DLD1 (cell line): ENCODE data around the gene DRAXIN.

Experiments
- in situ Hi-C: cut with HindIII; loops from 2 replicates; pipeline ENCODE4 v1.10.0; 2017; ENCODE audit warnings: low sequenced_read_pairs

The DRAXIN gene

DNA sequence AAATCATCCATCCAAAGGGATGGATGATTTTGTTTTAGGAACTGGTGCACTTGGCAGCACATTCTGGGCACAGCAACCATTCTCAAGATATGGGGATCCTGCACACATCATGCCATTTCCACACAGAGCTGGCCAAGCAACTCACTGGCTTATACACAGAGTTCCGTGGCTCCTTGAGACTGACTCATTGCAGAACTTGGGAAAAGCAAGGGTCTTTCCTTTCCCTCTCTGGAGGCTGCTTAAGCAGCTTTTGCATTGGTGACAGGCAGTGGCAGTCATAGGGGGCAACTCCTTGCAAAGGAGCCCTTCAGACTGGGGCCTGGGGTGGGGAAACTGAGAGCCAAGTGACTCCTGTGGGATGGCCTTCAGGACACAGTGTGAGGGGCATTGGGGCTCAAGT lies 8.7 kb upstream of the DRAXIN start:
- in situ Hi-C loops = no loop called here

DNA sequence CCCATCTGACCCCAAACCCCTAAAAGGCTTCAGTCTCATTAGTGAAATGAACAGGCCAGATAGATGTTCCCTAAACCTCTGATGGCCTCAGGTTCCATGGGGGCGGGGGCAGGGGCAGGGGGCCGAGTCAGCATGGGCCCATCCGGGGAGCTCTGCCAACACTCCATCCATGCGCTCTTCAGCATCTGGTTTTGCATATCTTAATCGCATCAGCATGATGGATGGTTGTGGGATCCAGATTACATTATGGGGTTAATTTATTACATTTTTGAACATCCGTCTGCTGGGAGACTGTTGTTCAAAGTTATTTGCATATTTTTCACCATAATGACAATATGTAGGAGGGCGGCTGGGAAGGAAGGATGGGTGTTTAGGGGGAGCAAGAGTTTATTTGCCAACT lies 7.4 kb upstream of the DRAXIN start:
- in situ Hi-C loops = no loop called here

DNA sequence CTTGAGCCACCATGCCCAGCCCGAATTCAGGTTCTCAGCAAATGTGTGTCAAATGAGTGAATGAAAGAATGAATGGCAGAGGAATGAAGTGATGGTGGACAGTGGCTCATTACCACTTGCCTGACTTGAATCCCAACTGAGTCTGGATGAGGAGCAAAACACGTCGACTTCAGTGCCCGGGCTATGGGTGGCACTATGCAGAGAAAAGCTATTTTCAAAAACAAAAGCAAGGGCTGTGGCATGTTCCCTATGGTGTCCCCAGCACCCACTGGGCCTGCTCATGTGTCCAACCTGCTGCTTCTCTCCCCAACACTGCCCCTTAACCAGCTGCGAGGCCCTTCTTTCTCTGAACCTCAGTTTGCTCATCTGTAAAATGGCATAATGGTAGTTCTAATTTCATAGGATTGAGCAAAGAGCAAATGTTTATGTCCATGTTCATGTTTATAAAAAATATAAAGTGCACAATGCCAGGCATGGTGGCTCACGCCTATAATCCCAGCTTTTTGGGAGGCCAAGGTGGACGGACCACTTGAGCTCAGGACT lies 6.2 kb upstream of the DRAXIN start:
- in situ Hi-C loops = no loop called here

DNA sequence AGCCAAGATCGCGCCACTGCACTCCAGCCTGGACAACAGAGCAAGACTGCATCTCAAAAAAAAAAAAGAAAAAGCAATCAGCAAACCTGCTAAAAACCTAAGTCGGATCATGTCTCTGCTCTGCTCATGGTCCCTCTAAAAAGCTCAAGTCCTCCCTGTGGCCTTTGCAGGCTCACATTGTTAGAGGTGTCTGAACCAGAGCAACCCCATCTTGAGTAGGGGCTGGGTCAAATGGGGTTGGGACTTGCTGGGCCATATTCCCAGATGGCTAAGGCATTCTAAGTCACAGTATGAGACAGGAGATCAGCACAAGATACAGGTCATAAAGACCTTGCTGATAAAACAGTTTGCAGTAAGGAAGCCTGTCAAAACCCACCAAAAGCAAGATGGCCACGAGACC lies 3.0 kb upstream of the DRAXIN start:
- in situ Hi-C loops = no loop called here

DNA sequence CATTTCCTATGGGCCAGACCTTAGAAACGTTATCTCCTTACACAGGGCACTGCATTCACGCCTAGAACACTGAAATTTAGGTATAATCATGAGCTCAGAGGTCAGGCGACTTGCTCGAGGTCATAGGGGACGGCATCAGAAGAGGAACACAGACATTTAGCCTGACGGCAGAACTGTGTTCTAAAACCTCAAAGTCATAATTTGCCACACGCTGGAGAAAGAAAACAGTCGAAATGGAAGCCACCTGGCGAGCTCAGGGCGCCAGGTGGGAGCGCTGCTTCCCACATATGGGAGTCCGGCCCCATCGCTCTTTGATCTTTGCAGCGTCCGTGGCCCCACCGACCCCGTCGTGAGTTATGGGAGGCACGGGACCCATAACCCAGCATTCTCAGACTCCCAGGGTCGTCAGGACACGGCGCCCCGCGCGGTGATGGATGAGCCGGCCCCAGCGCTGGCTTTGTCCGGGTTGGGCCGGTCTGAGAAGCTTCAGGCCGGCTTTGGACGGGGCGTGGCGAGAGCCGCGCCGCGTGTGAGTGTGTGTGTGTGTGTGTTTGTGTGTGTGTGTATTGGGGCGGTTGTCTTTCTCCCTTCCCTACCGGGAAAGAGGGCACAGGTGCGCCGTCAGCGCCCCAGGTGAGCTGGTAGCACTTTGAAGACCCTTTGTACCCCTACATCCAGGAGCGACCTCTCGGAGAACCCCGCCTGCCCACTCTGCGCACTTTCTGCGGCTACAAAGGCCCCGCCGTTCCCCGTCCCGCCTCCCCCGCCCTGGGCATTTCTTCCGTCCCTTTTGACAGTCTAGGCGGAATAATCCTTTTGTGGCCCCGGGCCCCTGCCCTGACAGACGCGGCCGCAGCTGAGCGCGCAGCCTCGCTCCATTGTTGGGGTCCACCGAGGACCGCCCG lies 861 bp upstream of the DRAXIN start:
- in situ Hi-C loops = no loop called here

DNA sequence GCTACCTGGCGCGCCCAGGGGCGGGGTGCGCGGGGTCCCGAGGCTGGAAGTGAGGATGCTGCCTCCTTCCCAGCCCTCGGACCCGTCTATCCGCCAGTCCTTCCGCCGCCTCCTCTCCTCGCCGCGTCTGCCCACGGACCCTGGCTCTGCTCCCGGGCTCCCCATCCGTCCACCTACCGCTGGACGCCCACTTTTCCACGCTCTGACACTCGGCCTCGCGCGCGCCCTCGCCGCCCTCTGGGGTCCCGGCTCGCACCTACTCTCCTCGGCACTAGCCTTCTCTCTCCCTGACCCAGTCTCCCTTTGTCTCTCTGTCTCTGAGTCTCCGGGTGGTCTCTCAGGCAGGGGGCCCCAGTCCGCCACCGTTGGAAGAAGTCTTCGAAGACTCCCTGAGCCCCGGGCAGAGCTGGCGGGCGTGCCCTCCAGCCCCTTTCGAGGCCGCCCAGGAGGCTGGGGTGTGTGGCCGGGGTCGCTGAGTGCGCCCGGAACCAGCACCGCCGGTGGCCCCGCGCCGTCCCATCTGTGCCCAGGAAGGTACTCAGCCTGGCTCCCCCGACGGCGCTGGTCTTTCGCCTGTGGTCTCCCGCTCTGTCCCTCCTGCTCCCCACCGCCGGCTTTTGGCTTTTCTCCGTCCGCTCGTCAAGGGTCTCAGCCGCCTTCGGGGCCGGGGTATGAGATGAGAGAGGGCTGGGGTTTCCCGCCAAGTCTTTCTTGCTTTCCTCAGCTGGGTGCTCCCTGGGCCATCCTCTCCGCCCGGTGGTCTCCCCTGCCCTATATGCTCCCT lies 610 bp downstream of the DRAXIN start:
- in situ Hi-C loops = no loop called here

DNA sequence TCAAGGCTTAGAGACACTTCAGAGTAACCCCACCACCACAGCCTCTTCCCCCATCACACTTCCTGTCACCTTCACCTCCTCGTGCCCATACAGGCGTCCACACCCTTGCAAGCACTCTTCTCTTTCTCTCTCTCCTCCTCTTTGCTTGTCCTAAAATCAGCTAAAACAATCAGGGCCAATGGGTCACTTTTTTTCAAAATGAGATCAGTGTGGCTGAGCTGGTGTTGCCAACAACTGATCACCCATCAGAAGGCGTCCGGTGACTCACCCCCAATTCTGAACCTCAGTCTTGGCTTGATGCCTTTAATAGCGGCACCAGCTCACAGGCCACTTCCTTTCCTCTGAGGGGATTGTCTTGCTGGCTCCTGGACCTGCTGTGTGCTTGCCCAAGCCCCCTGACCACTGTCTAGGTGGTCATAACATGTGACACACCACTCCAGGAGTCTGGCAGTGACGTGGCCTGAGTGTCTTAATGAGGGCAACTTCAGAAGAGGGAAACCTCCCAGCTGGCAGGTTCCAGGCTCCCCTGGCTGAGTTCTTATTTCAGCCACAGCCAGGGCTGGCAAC lies 1.6 kb downstream of the DRAXIN start:
- in situ Hi-C loops = no loop called here

DNA sequence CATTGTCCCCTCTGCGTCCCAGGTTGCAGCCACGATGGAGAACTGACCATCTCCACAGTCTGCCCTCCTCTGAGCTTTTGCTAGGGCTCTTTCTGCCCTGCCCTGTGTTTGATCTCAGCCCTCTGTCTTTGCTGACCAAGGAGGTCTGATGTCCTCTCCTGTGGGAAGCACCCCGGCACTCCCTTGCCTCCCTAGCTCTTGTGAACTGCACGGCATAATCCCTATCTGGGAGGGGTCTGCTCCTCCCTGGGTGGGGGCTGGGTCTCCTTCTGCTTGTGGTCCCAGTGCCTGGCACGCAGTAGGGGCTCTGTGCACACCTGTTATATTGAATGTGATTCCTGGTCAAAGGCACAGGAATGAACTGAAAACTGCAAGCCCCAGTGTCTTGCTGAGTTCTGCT lies 2.4 kb downstream of the DRAXIN start:
- in situ Hi-C loops = no loop called here

DNA sequence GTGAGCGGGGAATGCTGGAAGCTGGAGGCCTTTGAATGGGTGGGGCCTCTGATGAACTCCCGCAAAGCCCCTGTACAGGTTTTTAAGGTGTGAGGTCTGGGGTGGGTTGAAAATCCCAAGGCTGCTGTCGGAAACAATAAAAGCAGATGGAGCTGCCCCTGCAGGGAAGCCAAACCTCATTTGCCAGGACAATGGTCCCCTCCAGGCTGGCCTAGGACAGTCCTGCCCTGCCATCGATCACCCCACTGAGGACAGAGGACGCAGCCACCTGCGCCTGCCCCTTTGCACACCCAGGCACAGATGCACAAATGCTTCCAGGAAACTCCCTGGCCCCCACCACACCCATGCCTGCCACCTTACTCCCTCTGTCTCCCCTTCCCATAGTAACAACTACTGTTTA lies 4.4 kb downstream of the DRAXIN start:
- in situ Hi-C loops = no loop called here

DNA sequence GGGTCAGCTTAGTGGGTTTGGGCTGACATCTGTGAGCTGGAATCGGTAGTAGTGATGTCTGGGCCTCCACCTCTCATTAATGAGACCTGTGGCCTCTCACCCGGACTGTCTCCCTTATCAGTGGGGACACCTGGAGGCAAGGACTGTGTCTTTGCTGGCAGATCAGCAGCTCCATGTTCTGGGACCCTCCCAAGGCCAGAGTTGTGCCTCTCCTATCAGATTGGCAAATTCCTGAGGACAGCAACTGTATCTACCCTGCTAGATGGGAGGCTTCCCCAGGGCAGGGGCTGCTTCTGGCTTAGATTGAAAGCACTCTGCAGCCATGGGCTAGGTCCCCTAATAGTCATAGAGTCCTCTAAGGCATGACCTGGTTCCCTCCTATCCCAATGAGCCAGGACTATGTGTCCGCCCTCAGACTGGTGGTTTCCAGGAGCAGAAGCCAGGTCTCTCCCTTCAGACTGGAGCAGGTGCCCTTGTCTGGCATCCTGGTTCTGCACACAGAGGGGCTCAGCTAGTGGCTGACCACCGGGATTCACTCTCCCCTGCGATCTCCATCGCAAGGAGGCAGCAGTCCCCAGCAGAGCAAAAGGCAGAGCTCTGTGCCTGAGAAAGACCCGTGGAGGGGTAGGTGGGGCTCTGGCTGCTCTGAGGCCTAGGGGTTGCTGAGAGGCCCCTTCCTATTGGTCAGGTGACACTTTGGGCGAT lies 5.8 kb downstream of the DRAXIN start:
- in situ Hi-C loops = no loop called here

DNA sequence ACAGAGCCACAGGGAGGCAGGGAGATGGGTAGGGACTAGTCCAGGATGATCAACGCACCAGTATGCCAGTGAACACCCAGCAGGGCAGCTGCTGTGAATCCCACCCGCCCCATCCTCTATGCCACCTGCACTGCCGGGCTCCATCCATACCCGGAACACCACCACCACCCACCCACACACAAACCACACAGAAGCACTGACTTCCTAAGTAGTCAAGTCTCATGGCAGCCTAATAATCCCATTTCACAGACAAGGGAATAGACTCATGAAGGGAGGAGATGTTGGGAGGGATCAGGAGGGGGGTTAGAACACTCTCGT lies 6.3 kb downstream of the DRAXIN start:
- in situ Hi-C loops = no loop called here

DNA sequence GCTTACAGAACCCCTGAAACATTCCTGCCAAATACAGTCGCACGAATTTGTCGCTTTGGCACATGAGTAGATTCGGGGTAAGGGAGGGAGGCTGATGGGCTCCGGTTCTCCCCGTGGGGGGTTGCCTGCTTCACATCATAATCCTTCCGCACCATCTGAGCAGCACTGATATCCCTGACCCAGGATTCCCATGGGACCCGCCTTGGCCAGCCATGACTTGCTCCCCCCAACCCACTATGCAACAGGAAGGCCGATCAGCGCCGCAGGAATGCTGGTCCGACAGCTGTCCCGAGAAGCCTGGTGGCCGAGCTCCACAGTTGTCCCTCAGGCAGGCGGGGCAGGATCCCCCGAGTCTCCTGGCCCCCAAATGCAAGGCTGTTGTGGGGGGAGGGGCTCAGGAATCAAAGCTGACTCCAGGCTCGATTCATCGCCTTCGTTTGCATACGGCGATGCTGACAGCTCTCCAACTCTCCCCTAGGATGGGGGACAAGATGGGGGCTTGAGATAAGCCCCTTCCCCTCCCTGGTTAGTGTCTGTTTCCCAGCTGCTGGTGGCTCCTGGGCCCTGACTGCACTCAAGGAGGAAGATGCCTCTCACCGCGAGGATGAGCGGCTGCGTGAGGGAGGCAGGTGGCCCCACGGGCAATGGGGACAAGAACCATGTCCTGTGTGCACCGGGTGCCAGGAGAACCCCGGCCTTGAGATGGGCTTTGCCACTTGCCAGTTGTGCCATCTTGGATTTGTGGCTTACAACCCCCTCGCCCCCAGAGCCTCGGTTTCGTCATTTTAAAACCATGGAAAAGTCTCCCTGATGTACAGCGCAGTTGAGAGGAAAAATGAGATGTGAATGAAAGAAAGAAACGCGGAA lies 9.3 kb downstream of the DRAXIN start:
- in situ Hi-C loops = no loop called here

DNA sequence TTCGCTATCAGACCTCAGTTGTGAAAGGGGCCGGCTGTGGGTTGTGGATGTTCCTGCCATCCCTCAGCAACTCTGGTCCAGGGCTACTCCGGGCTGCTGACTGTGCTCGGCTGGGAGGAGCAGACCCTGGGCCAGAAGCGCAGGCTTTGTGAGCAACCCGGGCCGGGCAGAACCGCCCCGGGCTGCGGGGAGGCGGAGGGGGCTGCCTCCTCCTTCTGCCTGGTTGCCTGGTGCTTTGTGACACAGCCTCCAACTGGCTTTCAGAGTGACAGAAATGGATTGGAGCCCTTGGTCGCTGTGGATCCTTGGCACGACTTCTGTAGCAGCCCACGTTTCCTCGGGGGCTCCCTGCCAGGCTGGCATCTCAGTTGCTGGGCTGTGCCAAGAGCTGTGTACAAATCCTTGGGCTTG lies 10.0 kb downstream of the DRAXIN start:
- in situ Hi-C loops = no loop called here

DNA sequence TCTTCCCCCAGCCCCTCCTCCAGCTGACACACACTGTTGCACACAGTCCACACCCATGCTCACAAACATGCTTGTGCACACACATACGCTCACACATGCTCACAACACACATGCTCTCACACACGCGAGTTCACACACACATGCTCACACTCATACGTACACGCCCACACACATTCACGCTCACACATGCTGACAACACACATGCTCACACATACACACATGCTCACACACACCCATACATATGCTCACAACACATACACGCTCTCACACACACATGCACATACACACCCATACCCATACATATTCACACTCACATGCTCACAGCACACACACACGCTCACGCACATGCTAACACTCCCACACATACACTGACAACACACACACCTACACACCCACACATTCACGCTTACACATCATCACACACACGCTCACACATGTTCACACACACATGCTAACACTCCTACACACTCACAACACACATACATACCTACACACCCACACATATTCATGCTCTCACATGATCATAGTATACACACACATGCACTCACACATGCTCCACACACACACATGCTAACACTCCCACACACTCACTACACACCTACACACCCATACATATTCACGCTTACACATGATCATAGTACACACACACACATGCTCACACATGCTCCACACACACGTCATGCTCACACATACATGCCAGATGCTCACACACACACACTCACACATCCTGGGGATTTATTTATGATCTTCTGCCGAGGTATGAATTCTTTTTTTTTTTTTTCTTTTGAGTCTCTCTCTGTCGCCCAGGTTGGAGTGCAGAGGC lies 10.7 kb downstream of the DRAXIN start:
- in situ Hi-C loops = no loop called here

DNA sequence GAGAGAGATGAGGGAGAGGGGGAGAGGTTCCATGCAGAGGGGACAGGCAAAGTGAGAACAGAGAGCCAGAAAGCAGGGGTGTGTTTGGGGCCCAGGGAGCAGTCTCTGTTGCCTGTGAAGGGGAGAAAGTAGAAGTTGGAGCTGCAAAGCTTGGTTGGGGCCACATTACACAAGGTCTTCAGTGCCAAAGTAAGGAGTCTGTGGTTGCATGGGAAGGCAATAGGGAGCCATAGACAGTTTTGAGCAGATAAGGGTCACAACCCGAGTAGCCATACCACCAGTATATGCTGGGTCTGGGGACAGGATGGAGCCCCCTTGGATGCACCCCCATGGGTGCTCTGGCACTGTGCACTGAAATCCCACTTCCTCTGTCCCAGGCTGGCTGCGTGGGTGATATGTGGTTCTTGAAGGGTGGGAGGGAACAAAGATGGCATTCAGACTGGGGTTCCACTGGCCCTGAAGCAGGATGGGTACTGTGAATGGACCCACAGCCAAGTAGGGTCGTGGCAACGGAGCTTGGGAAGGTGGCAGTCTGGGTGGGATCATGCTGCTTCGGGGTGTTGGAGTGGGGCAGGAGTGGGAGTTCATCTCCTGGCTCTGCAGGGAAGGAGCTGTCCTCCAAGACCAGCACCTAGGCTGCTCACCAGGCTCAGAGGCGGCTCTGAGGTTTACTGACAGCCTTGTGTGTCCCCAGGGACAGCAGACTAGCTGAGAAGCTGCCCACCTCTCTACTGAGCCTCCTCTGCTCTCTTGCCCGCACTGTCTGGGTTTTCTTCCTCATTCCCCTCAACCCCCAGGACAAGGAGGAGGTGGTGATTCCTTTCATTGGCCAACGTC lies 12.1 kb downstream of the DRAXIN start:
- in situ Hi-C loops = no loop called here

DNA sequence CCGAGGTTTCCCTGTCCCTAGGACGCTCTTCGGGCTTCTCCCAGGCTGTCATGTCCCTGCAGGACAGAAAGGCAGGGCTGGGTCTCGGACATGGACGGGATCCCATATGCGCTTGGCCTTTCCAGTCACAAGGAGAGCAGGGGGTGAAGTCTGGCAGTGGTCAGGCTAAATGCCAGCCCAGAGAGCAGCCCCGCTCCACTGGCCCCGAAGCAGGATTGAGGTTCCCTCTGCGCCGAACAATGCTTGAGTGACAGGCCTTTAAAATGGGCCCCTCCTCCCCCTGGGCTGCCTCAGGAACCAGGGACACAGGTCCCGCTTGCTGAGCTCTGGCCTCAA lies 12.7 kb downstream of the DRAXIN start:
- in situ Hi-C loops = no loop called here

DNA sequence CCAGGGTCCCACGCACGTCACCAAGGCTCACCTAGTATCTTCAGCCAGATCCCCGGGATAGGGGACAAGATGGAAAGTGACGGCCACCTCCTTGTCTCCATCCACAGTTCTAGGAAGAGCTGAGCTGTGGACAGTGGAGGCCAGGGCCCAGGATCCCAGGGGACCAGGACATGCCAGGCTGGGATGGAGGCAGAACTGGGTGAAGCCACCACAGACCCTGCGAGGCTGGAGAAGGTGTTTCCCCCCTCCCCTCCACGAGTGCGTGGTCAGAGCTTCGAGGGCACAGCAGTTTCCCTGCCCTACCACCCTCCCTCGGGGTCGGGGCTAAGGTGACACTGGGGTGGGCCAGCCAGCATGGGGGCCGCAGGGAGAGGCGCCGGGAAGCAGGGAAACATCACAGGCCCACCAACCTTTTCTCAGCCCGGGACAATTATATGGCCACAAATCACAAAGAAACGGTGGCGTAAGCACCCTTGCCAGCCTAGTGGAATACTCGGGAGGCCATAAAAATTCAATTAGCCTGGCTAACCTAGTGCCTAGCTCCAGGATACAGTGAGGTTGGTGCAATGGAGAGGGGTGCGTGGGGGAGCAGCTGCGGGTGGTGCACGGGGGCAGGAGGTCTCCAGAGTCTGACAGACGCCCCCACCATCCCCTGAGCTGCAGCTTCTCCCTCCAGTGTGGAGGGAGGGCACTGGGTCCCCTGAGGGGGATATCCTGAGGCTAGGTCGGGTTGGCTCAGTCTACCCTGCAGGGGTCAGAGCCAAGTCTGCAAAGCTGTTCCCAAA lies 13.4 kb downstream of the DRAXIN start:
- in situ Hi-C loops = no loop called here

DNA sequence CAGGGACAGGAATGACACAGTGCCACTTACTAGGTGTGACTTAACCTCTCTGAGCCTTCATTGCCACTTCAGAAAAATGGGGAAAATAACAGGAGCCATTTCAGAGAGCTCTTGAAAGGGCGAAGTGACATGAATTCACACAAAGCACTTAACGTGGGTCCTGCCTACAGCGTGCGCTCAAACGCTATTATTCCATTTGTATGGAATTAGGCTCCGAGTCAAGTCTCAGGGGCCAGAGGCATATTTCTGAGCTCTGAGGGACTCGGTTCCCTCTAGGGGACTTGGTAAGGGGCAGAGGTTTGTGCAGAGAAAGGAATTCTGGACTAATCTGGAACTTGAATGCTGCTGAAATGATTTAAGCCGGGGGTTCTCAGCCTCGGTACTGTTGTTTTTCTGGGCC lies 14.1 kb downstream of the DRAXIN start:
- in situ Hi-C loops = no loop called here
